Measurements from ENCODE around the gene CCDC69.

Gene CCDC69

DNA sequence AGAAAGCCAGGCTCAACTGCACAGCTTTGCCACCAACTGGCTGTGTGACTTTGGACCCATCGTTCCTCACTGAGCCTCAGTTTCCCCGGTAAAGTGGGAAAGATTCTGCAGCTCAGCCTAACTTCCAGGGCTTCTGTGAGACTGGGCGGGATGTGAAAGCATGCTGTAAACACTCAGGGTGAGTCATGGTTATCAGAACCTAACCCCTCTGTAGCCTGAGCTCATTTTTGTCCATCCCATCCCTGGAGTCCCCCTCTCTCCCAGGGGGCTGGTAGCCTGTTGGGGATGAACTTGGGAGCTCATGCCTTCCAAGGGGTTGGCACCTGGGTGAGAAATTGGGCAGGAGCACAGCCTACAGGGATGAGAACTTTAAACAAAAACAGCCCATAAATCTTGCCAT lies 2.3 kb downstream of the CCDC69 start:
- Histone ChIP-seq H3K4me3 (ENCODE audit: low read depth, low read length) (no peak overlapping the region), H3K4me1 (no peaks in the 10 kb centered on the region), H3K9me3 (no peaks in the 10 kb centered on the region), H3K27me3 (no peaks in the 10 kb centered on the region; the same call in 1 of the 2 replicates), H3K36me3 (no peaks in the 10 kb centered on the region)
- TF ChIP-seq CTCF (IDR thresholded peaks at IDR 0.05; ENCODE audit: low read depth, low read length) = no peak
- DNase-seq = no peak

GRCh38 chr5:151219789-151220188 lies 4.1 kb downstream of the CCDC69 start:
- Histone ChIP-seq H3K4me1 (no peaks in the 10 kb centered on the region), H3K9me3 (no peaks in the 10 kb centered on the region), H3K36me3 (no peaks in the 10 kb centered on the region), H3K27me3 (no peaks in the 10 kb centered on the region; the same call in 1 of the 2 replicates), H3K4me3 (ENCODE audit: low read depth, low read length) (no peak overlapping the region)
- no peak; the same call in 1 of the 2 replicates for TF ChIP-seq CTCF (IDR thresholded peaks at IDR 0.05; ENCODE audit: low read depth, low read length)
- DNase-seq = no peak

DNA sequence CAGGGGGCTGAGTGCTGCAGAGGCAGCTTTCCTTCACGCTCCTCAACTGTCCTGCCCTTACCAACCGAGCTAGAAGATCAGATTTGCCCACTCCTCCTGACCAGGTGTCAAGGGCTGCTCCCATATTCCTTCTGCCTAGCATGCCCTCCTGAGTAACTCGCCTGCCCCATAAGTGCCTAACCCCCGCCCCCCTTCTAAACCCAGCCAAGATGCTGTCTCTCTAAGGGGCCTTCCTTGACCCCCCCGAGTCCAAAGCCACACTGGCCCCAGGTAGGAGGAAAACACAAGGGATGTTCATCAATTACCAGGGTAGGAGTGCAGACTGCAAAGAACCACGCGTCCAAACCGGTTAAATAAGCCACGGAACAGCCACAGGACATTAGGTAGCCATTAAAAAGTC lies 4.8 kb downstream of the CCDC69 start:
- no peak for DNase-seq
- Histone ChIP-seq H3K4me3 (ENCODE audit: low read depth, low read length) (no peak overlapping the region), H3K9me3 (no peaks in the 10 kb centered on the region), H3K4me1 (no peaks in the 10 kb centered on the region), H3K27me3 (no peaks in the 10 kb centered on the region; the same call in 1 of the 2 replicates), H3K36me3 (no peaks in the 10 kb centered on the region)
- TF ChIP-seq CTCF (IDR thresholded peaks at IDR 0.05; ENCODE audit: low read depth, low read length) = no peak

- H3K4me3 ChIP-seq (ENCODE audit: low read depth, low read length) = no peak overlapping the region
- H3K36me3 ChIP-seq = no peaks in the 10 kb centered on the region
- no peaks in the 10 kb centered on the region for H3K4me1 ChIP-seq
- no peaks in the 10 kb centered on the region; the same call in 1 of the 2 replicates for H3K27me3 ChIP-seq
- no peak for DNase-seq
- H3K9me3 ChIP-seq = no peaks in the 10 kb centered on the region
- TF ChIP-seq CTCF (IDR thresholded peaks at IDR 0.05; ENCODE audit: low read depth, low read length) = no peak
Observed at GRCh38 chr5:151218177-151218576, 5.7 kb downstream of the CCDC69 start.

GRCh38 chr5:151216781-151217180 lies 7.1 kb downstream of the CCDC69 start:
- H3K9me3 ChIP-seq = no peaks in the 10 kb centered on the region
- DNase-seq = no peak
- H3K36me3 ChIP-seq = no peaks in the 10 kb centered on the region
- H3K4me3 ChIP-seq (ENCODE audit: low read depth, low read length) = no peak overlapping the region
- no peak for TF ChIP-seq CTCF (IDR thresholded peaks at IDR 0.05; ENCODE audit: low read depth, low read length)
- H3K27me3 ChIP-seq = no peaks in the 10 kb centered on the region
- H3K4me1 ChIP-seq = no peaks in the 10 kb centered on the region

DNA sequence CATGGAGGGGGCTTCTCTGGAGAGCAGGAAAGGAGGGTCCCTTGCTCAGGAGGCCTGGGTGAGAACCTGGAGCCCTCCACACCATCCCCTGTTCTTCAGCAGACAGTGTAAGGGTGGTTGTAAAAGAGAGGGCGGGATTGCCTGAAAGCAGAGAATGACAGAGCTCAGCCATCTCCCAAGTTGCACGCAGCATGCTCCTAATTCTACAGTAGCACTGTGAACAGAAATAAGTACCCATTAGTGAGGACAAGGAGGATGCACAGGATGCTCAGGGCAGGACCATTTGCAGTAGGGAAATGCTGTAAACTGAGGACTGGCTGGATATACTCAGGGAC lies 8.4 kb downstream of the CCDC69 start:
- Histone ChIP-seq H3K4me1 (no peaks in the 10 kb centered on the region), H3K4me3 (ENCODE audit: low read depth, low read length) (no peak overlapping the region), H3K27me3 (no peaks in the 10 kb centered on the region), H3K9me3 (no peaks in the 10 kb centered on the region), H3K36me3 (no peaks in the 10 kb centered on the region)
- no peak for TF ChIP-seq CTCF (IDR thresholded peaks at IDR 0.05; ENCODE audit: low read depth, low read length)
- no peak for DNase-seq

Measured in BE2C (cell line).